ENCODE data around the gene NDRG3. TPM values are rescaled to one million over a fixed set of nuclear protein-coding genes. Genes with fewer than 3 reads are reported as not detected.

The NDRG3 gene
- total RNA-seq, 1 experiment from 2014 or later: 55.6 TPM

- Histone ChIP-seq H2AFZ (no peak overlapping the region), H3K4me3 (no peak overlapping the region), H3K4me1 (replicated peaks; ENCODE audit: insufficient read depth) (no peaks in the 10 kb centered on the region), H3K79me2 (ENCODE audit: low read depth) (no peaks in the 10 kb centered on the region), H4K20me1 (ENCODE audit: insufficient read depth) (no peaks in the 10 kb centered on the region), H3K27ac (no peak overlapping the region), H3K9me2 (ENCODE audit: insufficient read depth) (no peaks in the 10 kb centered on the region), H3K36me3 (ENCODE audit: low read depth) (no peaks in the 10 kb centered on the region), H3F3A (ENCODE audit: insufficient read depth, low read depth) (peaks cover 3% of the 10 kb centered on the region; the same call in 1 of the 2 replicates), H3K27me3 (ENCODE audit: insufficient read depth, low read depth) (no peaks in the 10 kb centered on the region), H3K9me3 (ENCODE audit: insufficient read depth, low read depth) (no peaks in the 10 kb centered on the region), H3K4me2 (no peak overlapping the region)
- ChIA-PET POLR2A (ENCODE audit: unreplicated experiment) (no interaction called here), CTCF (no interaction called here)
- no peak for DNase-seq
- TF ChIP-seq EZH2 (IDR thresholded peaks at IDR 0.05; ENCODE audit: low read depth): no peak
- TF ChIP-seq, protein P1, sequence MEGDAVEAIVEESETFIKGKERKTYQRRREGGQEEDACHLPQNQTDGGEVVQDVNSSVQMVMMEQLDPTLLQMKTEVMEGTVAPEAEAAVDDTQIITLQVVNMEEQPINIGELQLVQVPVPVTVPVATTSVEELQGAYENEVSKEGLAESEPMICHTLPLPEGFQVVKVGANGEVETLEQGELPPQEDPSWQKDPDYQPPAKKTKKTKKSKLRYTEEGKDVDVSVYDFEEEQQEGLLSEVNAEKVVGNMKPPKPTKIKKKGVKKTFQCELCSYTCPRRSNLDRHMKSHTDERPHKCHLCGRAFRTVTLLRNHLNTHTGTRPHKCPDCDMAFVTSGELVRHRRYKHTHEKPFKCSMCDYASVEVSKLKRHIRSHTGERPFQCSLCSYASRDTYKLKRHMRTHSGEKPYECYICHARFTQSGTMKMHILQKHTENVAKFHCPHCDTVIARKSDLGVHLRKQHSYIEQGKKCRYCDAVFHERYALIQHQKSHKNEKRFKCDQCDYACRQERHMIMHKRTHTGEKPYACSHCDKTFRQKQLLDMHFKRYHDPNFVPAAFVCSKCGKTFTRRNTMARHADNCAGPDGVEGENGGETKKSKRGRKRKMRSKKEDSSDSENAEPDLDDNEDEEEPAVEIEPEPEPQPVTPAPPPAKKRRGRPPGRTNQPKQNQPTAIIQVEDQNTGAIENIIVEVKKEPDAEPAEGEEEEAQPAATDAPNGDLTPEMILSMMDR (conservative IDR thresholded peaks at IDR 0.05): no peak
- intact Hi-C loops (cut with micrococcal nuclease; ENCODE audit: unreplicated experiment): no loop called here
- BruUV-seq (replicated peaks): no TSS peak
Measured at GRCh38 chr20:36778831-36779655, 33.2 kb upstream of the NDRG3 start.

DNA sequence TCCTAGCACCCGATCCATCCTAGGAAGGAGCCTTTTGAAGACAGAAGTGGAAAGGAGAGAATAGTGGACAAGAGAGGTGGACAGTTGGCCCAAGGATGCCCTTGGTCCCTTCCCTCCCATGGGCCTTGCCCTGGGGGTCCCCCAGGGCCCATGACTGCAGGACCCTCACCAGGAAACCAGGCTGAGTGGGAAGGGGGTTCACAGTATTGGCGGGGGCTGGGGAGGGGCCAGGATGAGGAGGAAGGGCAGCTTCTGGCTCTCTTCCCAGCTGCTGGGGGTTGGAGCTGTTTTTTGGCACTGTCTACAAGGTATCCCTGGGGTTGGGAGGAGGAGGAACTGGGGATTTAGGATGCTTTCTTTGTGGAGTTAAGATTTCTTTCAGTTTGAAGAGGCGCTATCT is 31.7 kb upstream of the NDRG3 start:
- H3K9me2 ChIP-seq (ENCODE audit: insufficient read depth): no peaks in the 10 kb centered on the region
- H3K4me3 ChIP-seq: no peak overlapping the region
- no peak overlapping the region for H2AFZ ChIP-seq
- CTCF ChIA-PET: no interaction called here
- no peaks in the 10 kb centered on the region for H3K27me3 ChIP-seq (ENCODE audit: insufficient read depth, low read depth)
- H4K20me1 ChIP-seq (ENCODE audit: insufficient read depth): no peaks in the 10 kb centered on the region
- intact Hi-C loops (cut with micrococcal nuclease; ENCODE audit: unreplicated experiment): no loop called here
- BruUV-seq (replicated peaks): no TSS peak
- no peak overlapping the region for H3K4me2 ChIP-seq
- POLR2A ChIA-PET (ENCODE audit: unreplicated experiment): no interaction called here
- no peaks in the 10 kb centered on the region for H3K36me3 ChIP-seq (ENCODE audit: low read depth)
- no peaks in the 10 kb centered on the region for H3K9me3 ChIP-seq (ENCODE audit: insufficient read depth, low read depth)
- no peak overlapping the region for H3K27ac ChIP-seq
- H3K79me2 ChIP-seq (ENCODE audit: low read depth): peaks cover 8% of the 10 kb centered on the region
- DNase-seq: no peak
- no peak for TF ChIP-seq EZH2 (IDR thresholded peaks at IDR 0.05; ENCODE audit: low read depth)
- TF ChIP-seq, protein P1 (conservative IDR thresholded peaks at IDR 0.05): no peak
- peaks cover 3% of the 10 kb centered on the region; the same call in 1 of the 2 replicates for H3F3A ChIP-seq (ENCODE audit: insufficient read depth, low read depth)
- H3K4me1 ChIP-seq (replicated peaks; ENCODE audit: insufficient read depth): peaks cover 4% of the 10 kb centered on the region

- DNase-seq: no peak
- Histone ChIP-seq H3K36me3 (ENCODE audit: low read depth) (no peaks in the 10 kb centered on the region), H4K20me1 (ENCODE audit: insufficient read depth) (no peaks in the 10 kb centered on the region), H3K79me2 (ENCODE audit: low read depth) (peaks cover 11% of the 10 kb centered on the region), H3F3A (ENCODE audit: insufficient read depth, low read depth) (peaks cover 3% of the 10 kb centered on the region; the same call in 1 of the 2 replicates), H3K4me2 (no peak overlapping the region), H3K9me2 (ENCODE audit: insufficient read depth) (no peaks in the 10 kb centered on the region), H3K4me1 (replicated peaks; ENCODE audit: insufficient read depth) (peaks cover 7% of the 10 kb centered on the region), H2AFZ (no peak overlapping the region), H3K27ac (no peak overlapping the region), H3K4me3 (no peak overlapping the region), H3K27me3 (ENCODE audit: insufficient read depth, low read depth) (no peaks in the 10 kb centered on the region), H3K9me3 (ENCODE audit: insufficient read depth, low read depth) (no peaks in the 10 kb centered on the region)
- CTCF ChIA-PET: no interaction called here
- BruUV-seq (replicated peaks): no TSS peak
- POLR2A ChIA-PET (ENCODE audit: unreplicated experiment): no interaction called here
- intact Hi-C loops (cut with micrococcal nuclease; ENCODE audit: unreplicated experiment): no loop called here
- TF ChIP-seq, protein P1 (conservative IDR thresholded peaks at IDR 0.05): no peak
- TF ChIP-seq EZH2 (IDR thresholded peaks at IDR 0.05; ENCODE audit: low read depth): no peak
Measured at GRCh38 chr20:36777167-36777566, 31.3 kb upstream of the NDRG3 start.

All from PC-9 (cell line).